LNCAP (cell line): ENCODE results near the gene ARHGEF12.

ENCODE experiments used
- CTCF ChIP-seq: fragments of 450-650 bp; IDR thresholded peaks from 2 replicates; pipeline ENCODE4 v1.5.1; 2017; ENCODE audit warnings: mild to moderate bottlenecking

ARHGEF12 gene

GRCh38 chr11:120365512-120365911 lies 29.3 kb downstream of the ARHGEF12 start:
- no peak for TF ChIP-seq CTCF

- no peak for TF ChIP-seq CTCF
These were observed 36.1 kb downstream of the ARHGEF12 start for GRCh38 chr11:120372296-120372695.

- TF ChIP-seq CTCF: no peak
These were observed 38.9 kb downstream of the ARHGEF12 start for GRCh38 chr11:120375076-120375475.

GRCh38 chr11:120376547-120377182 lies 40.5 kb downstream of the ARHGEF12 start:
- TF ChIP-seq CTCF: no peak

GRCh38 chr11:120378474-120378873 lies 42.3 kb downstream of the ARHGEF12 start:
- TF ChIP-seq CTCF: no peak

GRCh38 chr11:120381401-120381800 lies 45.2 kb downstream of the ARHGEF12 start:
- no peak for TF ChIP-seq CTCF

- TF ChIP-seq CTCF: no peak
These were observed 47.4 kb downstream of the ARHGEF12 start for GRCh38 chr11:120383518-120384155.
